ENCODE data around the gene TYRO3.

Gene TYRO3

GRCh38 chr15:41536866-41537265 is 22.1 kb upstream of the TYRO3 start:
- no peak for FAIRE-seq
- no peak for DNase-seq (ENCODE audit: insufficient read length, low spot score)
- TF ChIP-seq POLR2A (IDR thresholded peaks at IDR 0.05; ENCODE audit: low read depth, low read length): no peak

- no peak for TF ChIP-seq POLR2A (IDR thresholded peaks at IDR 0.05; ENCODE audit: low read depth, low read length)
- no peak for DNase-seq (ENCODE audit: insufficient read length, low spot score)
- FAIRE-seq: no peak
These were observed 15.5 kb upstream of the TYRO3 start for GRCh38 chr15:41543521-41543870.

GRCh38 chr15:41544650-41545015 is 14.4 kb upstream of the TYRO3 start:
- no peak for TF ChIP-seq POLR2A (IDR thresholded peaks at IDR 0.05; ENCODE audit: low read depth, low read length)
- FAIRE-seq (no peak), DNase-seq (ENCODE audit: insufficient read length, low spot score) (no peak)

GRCh38 chr15:41545218-41545617 is 13.8 kb upstream of the TYRO3 start:
- FAIRE-seq: no peak
- no peak for TF ChIP-seq POLR2A (IDR thresholded peaks at IDR 0.05; ENCODE audit: low read depth, low read length)
- no peak for DNase-seq (ENCODE audit: insufficient read length, low spot score)

- no peak for TF ChIP-seq POLR2A (IDR thresholded peaks at IDR 0.05; ENCODE audit: low read depth, low read length)
- DNase-seq (ENCODE audit: insufficient read length, low spot score): no peak
- FAIRE-seq: no peak
These were observed 11.9 kb upstream of the TYRO3 start for GRCh38 chr15:41546851-41547786.

- DNase-seq (ENCODE audit: insufficient read length, low spot score) (no peak), FAIRE-seq (no peak)
- no peak for TF ChIP-seq POLR2A (IDR thresholded peaks at IDR 0.05; ENCODE audit: low read depth, low read length)
These were observed 8.8 kb upstream of the TYRO3 start for GRCh38 chr15:41550066-41550775.

- FAIRE-seq (no peak), DNase-seq (ENCODE audit: insufficient read length, low spot score) (no peak)
- TF ChIP-seq POLR2A (IDR thresholded peaks at IDR 0.05; ENCODE audit: low read depth, low read length): no peak
These were observed 5.3 kb upstream of the TYRO3 start for GRCh38 chr15:41553731-41554130.

GRCh38 chr15:41554343-41554742 is 4.7 kb upstream of the TYRO3 start:
- no peak for TF ChIP-seq POLR2A (IDR thresholded peaks at IDR 0.05; ENCODE audit: low read depth, low read length)
- no peak for DNase-seq (ENCODE audit: insufficient read length, low spot score)
- no peak for FAIRE-seq

- no peak for TF ChIP-seq POLR2A (IDR thresholded peaks at IDR 0.05; ENCODE audit: low read depth, low read length)
- FAIRE-seq: no peak
- DNase-seq (ENCODE audit: insufficient read length, low spot score): no peak
These were observed 4.1 kb upstream of the TYRO3 start for GRCh38 chr15:41554915-41555314.

GRCh38 chr15:41556677-41557076 is 2.3 kb upstream of the TYRO3 start:
- FAIRE-seq (no peak), DNase-seq (ENCODE audit: insufficient read length, low spot score) (no peak)
- TF ChIP-seq POLR2A (IDR thresholded peaks at IDR 0.05; ENCODE audit: low read depth, low read length): no peak

- FAIRE-seq: no peak
These were observed 1.2 kb upstream of the TYRO3 start for GRCh38 chr15:41557673-41558399.

GRCh38 chr15:41559239-41559782 is 299 bp downstream of the TYRO3 start:
- no peak for FAIRE-seq

More at GRCh38 chr15:41557673-41558399, 1.2 kb upstream of the TYRO3 start:
- TF ChIP-seq POLR2A (IDR thresholded peaks at IDR 0.05; ENCODE audit: low read depth, low read length): no peak
- peak; percentile 88 for DNase-seq (ENCODE audit: insufficient read length, low spot score)

GRCh38 chr15:41560572-41560874 is 1.5 kb downstream of the TYRO3 start:
- FAIRE-seq: no peak

More at GRCh38 chr15:41559239-41559782, 299 bp downstream of the TYRO3 start:
- no peak; the same call in 1 of the 2 replicates for TF ChIP-seq POLR2A (IDR thresholded peaks at IDR 0.05; ENCODE audit: low read depth, low read length)
- peak; percentile 45 for DNase-seq (ENCODE audit: insufficient read length, low spot score)

More at GRCh38 chr15:41560572-41560874, 1.5 kb downstream of the TYRO3 start:
- DNase-seq (ENCODE audit: insufficient read length, low spot score): no peak
- no peak for TF ChIP-seq POLR2A (IDR thresholded peaks at IDR 0.05; ENCODE audit: low read depth, low read length)

Measured in H54 (cell line).